GM19395 (cell line): ENCODE data around the gene TICAM2.

ENCODE experiments used
- ATAC-seq: cut with Tn5 transposase; IDR thresholded peaks from one replicate; pipeline ENCODE4 v1.9.1; 2021; ENCODE audit warnings: mild to moderate bottlenecking, moderate library complexity; ENCODE audit not compliant: unreplicated experiment

Gene TICAM2

GRCh38 chr5:115541611-115542010 lies 60.7 kb downstream of the TICAM2 start:
- no peak for ATAC-seq

DNA sequence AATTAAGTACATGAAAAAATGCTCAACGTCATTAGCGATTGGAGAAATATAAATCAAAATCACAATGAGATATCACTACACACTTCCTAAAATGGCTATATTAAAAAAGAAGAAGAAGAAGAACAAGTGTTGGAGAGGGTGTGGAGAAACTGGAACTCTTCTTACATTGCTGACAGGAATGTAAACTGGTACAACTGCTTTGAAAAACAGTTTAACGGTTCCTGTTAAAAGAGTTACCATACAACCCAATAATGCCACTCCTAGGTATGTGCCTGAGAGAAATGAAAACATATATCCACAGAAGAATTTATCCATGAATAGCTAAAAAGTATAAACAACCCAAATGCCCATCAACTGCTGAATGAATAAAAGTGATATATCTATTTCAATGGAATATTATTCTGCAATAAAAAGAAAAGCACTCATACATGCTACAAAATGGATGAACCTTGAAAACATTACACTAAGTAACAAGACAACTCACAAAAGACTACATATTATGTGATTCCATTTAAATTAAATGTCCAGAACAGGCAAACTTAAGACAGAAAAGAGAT lies 66.7 kb downstream of the TICAM2 start:
- no peak for ATAC-seq

GRCh38 chr5:115532517-115532916 lies 69.8 kb downstream of the TICAM2 start:
- ATAC-seq: no peak

DNA sequence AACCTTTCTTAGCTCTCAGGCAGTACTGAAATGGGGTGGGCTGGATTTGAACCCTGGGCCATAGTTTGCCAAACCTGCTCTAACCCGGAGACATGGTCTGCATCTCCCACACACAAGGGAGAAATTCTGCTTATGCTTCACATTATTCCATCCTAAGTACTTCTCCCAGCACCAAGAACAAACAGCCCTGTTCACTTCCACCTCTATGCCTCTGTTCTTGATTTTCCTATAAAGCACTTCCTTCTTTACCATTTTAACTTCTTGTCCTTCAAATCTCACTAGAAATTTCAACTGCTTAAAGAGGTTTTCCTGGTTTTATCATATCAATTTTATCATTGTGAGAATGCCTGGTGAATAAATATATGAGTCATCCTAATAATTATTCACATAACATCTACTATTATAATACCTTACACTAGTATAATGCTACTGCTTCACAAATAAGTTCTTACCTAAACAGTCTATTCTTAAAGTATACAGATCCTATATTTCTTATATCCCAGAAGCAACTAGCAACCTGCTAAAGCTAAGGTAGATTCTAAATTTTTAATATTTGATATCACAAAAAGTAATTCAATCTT lies 70.4 kb downstream of the TICAM2 start:
- no peak for ATAC-seq

- no peak for ATAC-seq
Observed at GRCh38 chr5:115531380-115531779, 70.9 kb downstream of the TICAM2 start.

DNA sequence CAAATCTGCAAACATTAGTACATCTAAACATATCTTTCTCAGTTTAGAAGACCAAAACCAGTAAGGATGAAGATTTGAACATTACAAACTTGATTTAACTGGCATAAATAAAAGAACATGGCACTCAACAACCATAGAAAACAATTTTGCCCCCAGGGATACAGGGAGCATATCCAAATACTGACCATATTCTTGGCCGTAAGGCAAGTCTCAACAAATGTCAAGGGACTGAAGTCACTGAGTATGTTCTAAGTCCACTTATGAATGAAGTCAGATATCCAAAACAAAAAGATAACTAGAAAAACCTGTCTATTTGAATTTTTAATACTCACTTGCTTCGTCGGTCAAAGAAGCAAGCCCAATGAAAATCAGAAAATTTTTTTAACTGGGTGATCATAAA lies 71.9 kb downstream of the TICAM2 start:
- ATAC-seq: no peak
